SH-SY5Y (cell line): ENCODE measurements around the gene ACP5.

Experiments
- GATA2 ChIP-seq: IDR thresholded peaks from 2 replicates; pipeline ENCODE4 v1.6.1; 2011; ENCODE audit warnings: mild to moderate bottlenecking, low read depth, low read length
- GATA3 ChIP-seq: IDR thresholded peaks from 2 replicates; pipeline ENCODE4 v1.6.1; 2011; ENCODE audit warnings: low read depth, mild to moderate bottlenecking, low read length, moderate library complexity

GRCh38 chr19:11552666-11553372 is 24.6 kb downstream of the ACP5 start:
- no peak for TF ChIP-seq GATA2
- no peak for TF ChIP-seq GATA3
